ENCODE measurements around the gene NCAN.

NCAN gene

GRCh38 chr19:19269952-19270694, 58.4 kb downstream of the NCAN start:
- H3K4me1 ChIP-seq (ENCODE audit: control insufficient read depth, insufficient read depth, low read length) = no peaks in the 10 kb centered on the region
- H3K27me3 ChIP-seq (replicated peaks; ENCODE audit: control insufficient read depth, insufficient read depth, low read length) = peaks cover 40% of the 10 kb centered on the region
- no peaks in the 10 kb centered on the region for H3K9me3 ChIP-seq (ENCODE audit: control insufficient read depth, low read length)
- H3K9ac ChIP-seq (ENCODE audit: low read length) = no peak overlapping the region
- no peaks in the 10 kb centered on the region for H3K36me3 ChIP-seq (ENCODE audit: control insufficient read depth, insufficient read depth, low read length, severe bottlenecking)
- DNase-seq (ENCODE audit: low read depth) = no peak
- no peak overlapping the region for H3K4me3 ChIP-seq (ENCODE audit: low read length)

DNA sequence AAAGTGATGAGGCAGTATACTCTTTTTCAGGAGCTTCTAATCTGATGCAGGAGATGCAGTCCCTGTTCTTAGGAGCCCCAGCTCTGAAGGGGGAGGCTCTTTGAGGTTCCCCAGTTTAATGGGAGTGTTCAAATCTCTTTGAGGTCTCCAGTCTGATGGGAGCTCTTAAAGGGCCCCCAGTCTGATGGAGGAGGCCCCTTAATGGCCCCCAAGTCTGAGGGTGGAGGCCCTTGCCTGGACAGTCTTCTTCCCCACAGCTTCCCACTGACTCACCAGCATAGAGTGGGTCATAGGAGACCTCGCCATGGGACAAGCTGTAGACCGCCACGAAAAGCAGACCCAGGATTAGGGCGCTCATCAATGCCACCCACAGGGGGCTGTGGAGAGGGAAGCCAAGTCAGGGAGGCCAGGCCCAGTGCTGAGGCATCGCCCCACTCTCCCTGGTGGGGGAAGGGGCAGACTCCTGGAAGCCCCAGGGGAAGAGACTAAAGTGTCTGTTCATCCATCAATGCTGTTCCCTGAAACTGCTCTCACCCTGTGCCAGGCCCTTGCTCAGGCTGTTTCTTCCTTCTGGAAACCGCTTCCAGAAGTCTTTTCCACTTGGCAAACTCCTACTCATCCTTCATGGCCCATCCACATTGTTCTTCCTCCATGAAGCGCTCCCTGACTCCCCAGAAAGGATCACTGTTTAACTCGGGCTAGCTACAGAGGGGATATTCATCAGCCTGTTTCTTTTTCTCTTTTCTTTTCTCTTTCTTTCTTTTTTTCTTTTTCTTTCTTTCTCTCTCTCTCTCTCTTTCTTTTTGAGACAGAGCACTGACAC, 59.2 kb downstream of the NCAN start:
- H3K27me3 ChIP-seq (replicated peaks; ENCODE audit: control insufficient read depth, insufficient read depth, low read length) = peaks cover 35% of the 10 kb centered on the region
- H3K9me3 ChIP-seq (ENCODE audit: control insufficient read depth, low read length) = no peaks in the 10 kb centered on the region
- no peak overlapping the region for H3K9ac ChIP-seq (ENCODE audit: low read length)
- H3K4me3 ChIP-seq (ENCODE audit: low read length) = no peak overlapping the region
- peaks cover 5% of the 10 kb centered on the region for H3K36me3 ChIP-seq (ENCODE audit: control insufficient read depth, insufficient read depth, low read length, severe bottlenecking)
- DNase-seq (ENCODE audit: low read depth) = no peak
- H3K4me1 ChIP-seq (ENCODE audit: control insufficient read depth, insufficient read depth, low read length) = no peaks in the 10 kb centered on the region

DNA sequence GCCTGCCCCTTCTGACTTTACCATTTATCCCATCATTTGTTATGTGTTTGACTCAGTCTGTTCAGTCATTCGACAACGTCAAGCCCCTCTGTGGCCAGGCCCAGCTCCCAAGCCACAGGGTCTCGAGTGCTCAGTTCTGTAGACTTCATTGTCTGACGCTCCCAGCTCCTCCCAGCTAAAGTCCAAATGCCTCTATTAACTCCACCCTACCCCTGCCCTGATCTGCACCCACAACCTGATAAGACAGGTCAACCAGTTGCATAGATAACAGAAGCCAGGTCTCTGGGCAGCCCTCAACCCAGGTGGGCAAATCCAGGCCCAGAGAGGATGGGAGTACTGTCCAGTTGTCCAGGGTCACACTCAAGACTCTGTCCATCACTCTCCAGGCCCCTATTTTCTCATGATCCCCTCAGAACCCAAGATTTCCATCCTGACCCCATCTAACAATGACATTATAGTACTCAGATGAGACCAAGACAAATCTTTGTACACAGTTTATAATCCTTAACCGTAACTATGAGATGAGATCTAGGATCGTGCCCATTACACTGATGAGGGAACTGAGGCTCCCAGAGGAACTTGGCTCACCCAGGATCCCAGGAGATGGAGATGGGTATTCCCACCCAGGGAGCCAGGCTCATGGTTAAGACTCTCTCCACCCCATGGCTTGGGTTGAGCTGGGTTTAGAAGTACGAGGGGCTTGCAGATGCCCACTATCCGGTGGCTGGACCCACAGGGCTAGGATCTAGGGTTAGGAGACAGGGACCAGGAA, 60.3 kb downstream of the NCAN start:
- H3K9me3 ChIP-seq (ENCODE audit: control insufficient read depth, low read length) = no peaks in the 10 kb centered on the region
- H3K4me3 ChIP-seq (ENCODE audit: low read length) = no peak overlapping the region
- peaks cover 11% of the 10 kb centered on the region for H3K36me3 ChIP-seq (ENCODE audit: control insufficient read depth, insufficient read depth, low read length, severe bottlenecking)
- H3K4me1 ChIP-seq (ENCODE audit: control insufficient read depth, insufficient read depth, low read length) = no peaks in the 10 kb centered on the region
- no peak for DNase-seq (ENCODE audit: low read depth)
- no peak overlapping the region for H3K9ac ChIP-seq (ENCODE audit: low read length)
- H3K27me3 ChIP-seq (replicated peaks; ENCODE audit: control insufficient read depth, insufficient read depth, low read length) = peaks cover 34% of the 10 kb centered on the region

DNA sequence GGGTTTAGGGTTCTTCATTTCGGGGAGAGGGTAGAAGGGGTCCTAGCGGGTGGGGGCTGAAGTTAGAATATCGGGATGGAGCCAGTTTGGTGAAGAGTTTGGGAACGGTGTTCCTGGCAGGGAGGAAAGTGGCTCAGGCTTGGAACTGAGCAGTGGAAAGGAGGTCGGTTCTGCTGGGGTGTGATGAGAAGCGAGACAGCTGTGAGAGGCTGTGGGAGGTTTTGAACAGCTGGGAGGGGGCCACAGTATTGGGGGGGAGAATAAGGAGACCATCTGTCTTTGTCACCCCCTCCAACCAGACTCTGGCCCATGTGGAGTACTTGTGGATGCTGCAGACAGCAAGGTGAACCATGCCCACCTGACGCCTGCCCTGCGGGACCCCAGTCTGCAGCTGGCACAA, 62.4 kb downstream of the NCAN start:
- Histone ChIP-seq H3K27me3 (replicated peaks; ENCODE audit: control insufficient read depth, insufficient read depth, low read length) (peaks cover 27% of the 10 kb centered on the region), H3K4me1 (ENCODE audit: control insufficient read depth, insufficient read depth, low read length) (no peaks in the 10 kb centered on the region), H3K9me3 (ENCODE audit: control insufficient read depth, low read length) (no peaks in the 10 kb centered on the region), H3K36me3 (ENCODE audit: control insufficient read depth, insufficient read depth, low read length, severe bottlenecking) (peaks cover 30% of the 10 kb centered on the region), H3K9ac (ENCODE audit: low read length) (no peak overlapping the region), H3K4me3 (ENCODE audit: low read length) (no peak overlapping the region)
- no peak for DNase-seq (ENCODE audit: low read depth)

- no peak for DNase-seq (ENCODE audit: low read depth)
- H3K4me1 ChIP-seq (ENCODE audit: control insufficient read depth, insufficient read depth, low read length) = no peaks in the 10 kb centered on the region
- H3K36me3 ChIP-seq (ENCODE audit: control insufficient read depth, insufficient read depth, low read length, severe bottlenecking) = peaks cover 31% of the 10 kb centered on the region
- H3K9ac ChIP-seq (ENCODE audit: low read length) = no peak overlapping the region
- H3K4me3 ChIP-seq (ENCODE audit: low read length) = no peak overlapping the region
- H3K9me3 ChIP-seq (ENCODE audit: control insufficient read depth, low read length) = no peaks in the 10 kb centered on the region
- H3K27me3 ChIP-seq (replicated peaks; ENCODE audit: control insufficient read depth, insufficient read depth, low read length) = peaks cover 19% of the 10 kb centered on the region
Measured at GRCh38 chr19:19274716-19275565, 63.2 kb downstream of the NCAN start.

DNA sequence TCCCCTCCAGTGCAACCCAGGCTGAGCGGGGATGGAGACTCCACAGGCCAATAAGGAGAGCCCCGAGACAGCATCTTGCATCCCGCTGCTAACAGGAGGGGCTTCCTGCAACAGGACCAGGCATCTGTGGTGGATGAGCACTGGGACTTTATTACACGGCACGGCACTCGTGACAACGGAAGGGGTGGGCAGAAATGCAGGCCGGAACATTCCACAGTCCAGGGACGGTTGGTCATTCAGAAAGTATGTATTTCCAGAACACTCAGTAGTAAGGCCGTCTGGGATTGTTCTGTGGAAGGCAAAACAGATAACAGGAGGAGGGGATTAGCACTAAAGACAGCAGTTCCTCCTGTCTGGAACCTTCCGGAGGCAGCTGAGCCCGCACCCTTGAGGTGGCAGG, 64.6 kb downstream of the NCAN start:
- Histone ChIP-seq H3K4me3 (ENCODE audit: low read length) (no peak overlapping the region), H3K36me3 (ENCODE audit: control insufficient read depth, insufficient read depth, low read length, severe bottlenecking) (peaks cover 31% of the 10 kb centered on the region), H3K4me1 (ENCODE audit: control insufficient read depth, insufficient read depth, low read length) (peaks cover 5% of the 10 kb centered on the region), H3K27me3 (replicated peaks; ENCODE audit: control insufficient read depth, insufficient read depth, low read length) (peaks cover 7% of the 10 kb centered on the region), H3K9ac (ENCODE audit: low read length) (no peak overlapping the region), H3K9me3 (ENCODE audit: control insufficient read depth, low read length) (no peaks in the 10 kb centered on the region)
- peak; percentile 92 for DNase-seq (ENCODE audit: low read depth)

DNA sequence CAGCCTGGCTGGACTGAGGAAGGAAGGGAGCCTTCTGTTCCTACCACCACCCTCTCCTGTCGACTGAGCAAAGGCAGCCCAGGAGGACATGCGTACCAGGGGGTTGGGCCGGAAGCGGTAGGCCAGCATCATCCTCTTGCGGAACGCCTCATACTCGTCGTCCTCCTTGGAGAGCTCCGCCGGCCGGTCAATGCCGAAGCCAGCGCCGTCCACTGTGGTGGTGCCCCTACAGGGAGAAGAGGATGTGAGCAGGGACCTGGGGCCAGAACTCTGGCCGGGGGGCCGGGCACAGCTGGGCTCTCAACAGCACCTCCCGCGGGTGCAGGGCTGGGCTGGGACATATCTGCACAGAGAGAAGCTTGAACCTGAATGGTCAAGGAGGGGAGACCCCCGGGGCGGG, 65.1 kb downstream of the NCAN start:
- H3K36me3 ChIP-seq (ENCODE audit: control insufficient read depth, insufficient read depth, low read length, severe bottlenecking) = peaks cover 34% of the 10 kb centered on the region
- DNase-seq (ENCODE audit: low read depth) = no peak
- no peak overlapping the region for H3K9ac ChIP-seq (ENCODE audit: low read length)
- peaks cover 5% of the 10 kb centered on the region for H3K27me3 ChIP-seq (replicated peaks; ENCODE audit: control insufficient read depth, insufficient read depth, low read length)
- H3K4me3 ChIP-seq (ENCODE audit: low read length) = no peak overlapping the region
- H3K9me3 ChIP-seq (ENCODE audit: control insufficient read depth, low read length) = no peaks in the 10 kb centered on the region
- peaks cover 5% of the 10 kb centered on the region for H3K4me1 ChIP-seq (ENCODE audit: control insufficient read depth, insufficient read depth, low read length)

DNA sequence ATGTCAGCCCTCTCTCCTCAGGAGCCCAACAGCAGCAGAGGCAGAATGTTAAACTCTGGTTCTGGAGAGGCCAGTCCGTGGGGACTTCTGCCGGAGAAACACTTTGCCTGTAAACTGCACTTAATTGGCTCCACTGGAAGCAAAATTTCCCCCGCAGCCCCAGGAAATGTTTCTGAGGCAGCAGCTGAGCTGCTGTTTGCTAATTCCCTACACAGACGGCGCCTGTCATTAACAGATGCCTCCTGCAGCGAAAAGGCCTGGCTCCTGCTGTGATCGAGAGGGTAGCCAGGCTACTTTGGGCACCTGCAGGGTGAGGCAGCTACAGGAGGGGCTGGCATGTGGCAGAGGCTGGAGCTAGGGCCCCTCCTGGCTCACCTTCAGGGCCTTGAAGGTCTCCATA, 66.6 kb downstream of the NCAN start:
- no peaks in the 10 kb centered on the region for H3K9me3 ChIP-seq (ENCODE audit: control insufficient read depth, low read length)
- peaks cover 5% of the 10 kb centered on the region for H3K4me1 ChIP-seq (ENCODE audit: control insufficient read depth, insufficient read depth, low read length)
- no peak overlapping the region for H3K4me3 ChIP-seq (ENCODE audit: low read length)
- peaks cover 34% of the 10 kb centered on the region for H3K36me3 ChIP-seq (ENCODE audit: control insufficient read depth, insufficient read depth, low read length, severe bottlenecking)
- no peak for DNase-seq (ENCODE audit: low read depth)
- H3K9ac ChIP-seq (ENCODE audit: low read length) = no peak overlapping the region
- H3K27me3 ChIP-seq (replicated peaks; ENCODE audit: control insufficient read depth, insufficient read depth, low read length) = no peaks in the 10 kb centered on the region

- DNase-seq (ENCODE audit: low read depth) = no peak
- Histone ChIP-seq H3K4me3 (ENCODE audit: low read length) (no peak overlapping the region), H3K9ac (ENCODE audit: low read length) (no peak overlapping the region), H3K9me3 (ENCODE audit: control insufficient read depth, low read length) (no peaks in the 10 kb centered on the region), H3K4me1 (ENCODE audit: control insufficient read depth, insufficient read depth, low read length) (peaks cover 5% of the 10 kb centered on the region), H3K27me3 (replicated peaks; ENCODE audit: control insufficient read depth, insufficient read depth, low read length) (no peaks in the 10 kb centered on the region), H3K36me3 (ENCODE audit: control insufficient read depth, insufficient read depth, low read length, severe bottlenecking) (peaks cover 40% of the 10 kb centered on the region)
Measured at GRCh38 chr19:19279062-19279612, 67.4 kb downstream of the NCAN start.

- no peaks in the 10 kb centered on the region for H3K27me3 ChIP-seq (replicated peaks; ENCODE audit: control insufficient read depth, insufficient read depth, low read length)
- H3K4me3 ChIP-seq (ENCODE audit: low read length) = no peak overlapping the region
- H3K9me3 ChIP-seq (ENCODE audit: control insufficient read depth, low read length) = no peaks in the 10 kb centered on the region
- peaks cover 45% of the 10 kb centered on the region for H3K36me3 ChIP-seq (ENCODE audit: control insufficient read depth, insufficient read depth, low read length, severe bottlenecking)
- H3K9ac ChIP-seq (ENCODE audit: low read length) = no peak overlapping the region
- DNase-seq (ENCODE audit: low read depth) = no peak
- H3K4me1 ChIP-seq (ENCODE audit: control insufficient read depth, insufficient read depth, low read length) = peaks cover 5% of the 10 kb centered on the region
Measured at GRCh38 chr19:19279853-19280252, 68.1 kb downstream of the NCAN start.
